GM23338 (cell line): ENCODE data around the gene CHST13. TPM values are rescaled to one million over a fixed set of nuclear protein-coding genes. Genes with fewer than 3 reads are reported as not detected.

Experiments used
- CREB1 ChIP-seq: fragments of 250-450 bp; sonication (Bioruptor Pico); IDR thresholded peaks from 2 replicates; pipeline ENCODE4 v1.5.0; 2020; ENCODE audit warnings: low read depth, mild to moderate bottlenecking, moderate library complexity
- EZH2 ChIP-seq: fragments of 200-600 bp; sonication (generic); IDR thresholded peaks from one replicate; pipeline ENCODE4 v1.8.0; 2017; ENCODE audit warnings: antibody characterized with exemption, mild to moderate bottlenecking, low read depth; ENCODE audit not compliant: unreplicated experiment
- EZH2phosphoT487 ChIP-seq: fragments of 200-600 bp; sonication (generic); IDR thresholded peaks from one replicate; pipeline ENCODE4 v1.8.1; 2018; ENCODE audit warnings: antibody characterized with exemption; ENCODE audit not compliant: unreplicated experiment
- JUNB ChIP-seq: IDR thresholded peaks from one replicate; pipeline ENCODE4 v1.6.1; 2016; ENCODE audit warnings: antibody characterized with exemption; ENCODE audit not compliant: unreplicated experiment
- NANOG ChIP-seq: IDR thresholded peaks from 2 replicates; pipeline ENCODE4 v1.6.1; 2016; ENCODE audit warnings: antibody characterized with exemption, borderline replicate concordance
- POLR2AphosphoS5 ChIP-seq: IDR thresholded peaks from 2 replicates; pipeline ENCODE4 v1.6.1; 2016; ENCODE audit warnings: antibody characterized with exemption, low read depth
- STAT1 ChIP-seq: IDR thresholded peaks from one replicate; pipeline ENCODE4 v1.6.1; 2016; ENCODE audit warnings: antibody characterized with exemption; ENCODE audit not compliant: unreplicated experiment
- ZNF114 ChIP-seq: fragments of 250-450 bp; sonication (Bioruptor Pico); IDR thresholded peaks from 2 replicates; pipeline ENCODE4 v1.5.0; 2020; ENCODE audit warnings: mild to moderate bottlenecking, moderate library complexity
- ZNF331 ChIP-seq: fragments of 250-450 bp; sonication (Bioruptor Pico); IDR thresholded peaks from 2 replicates; pipeline ENCODE4 v1.5.0; 2020; ENCODE audit warnings: low read depth, mild to moderate bottlenecking, moderate library complexity
- polyA plus RNA-seq: library from polyadenylated mRNA; unstranded; fragments of >200 nt; fragmentation: Nextera tagmentation; extraction: Ambion mirVana; gene quantifications from 2 replicates; pipeline ENCODE4 v1.2.1, GENCODE V29; 2016
- total RNA-seq: library from RNA; depleted of rRNA; stranded (reverse); fragments of >200 nt; shearing (Covaris generic); gene quantifications from 2 replicates; pipeline ENCODE4 v1.2.3, GENCODE V29; 2014
- TF ChIP-seq, protein P1 (sequence below): fragments of 250-450 bp; sonication (Bioruptor Pico); IDR thresholded peaks from 2 replicates; pipeline ENCODE4 v1.5.0; 2020; ENCODE audit warnings: mild to moderate bottlenecking, moderate library complexity
- TF ChIP-seq, protein P2 (sequence below): IDR thresholded peaks from one replicate; pipeline ENCODE4 v1.6.1; 2018; ENCODE audit warnings: antibody characterized with exemption; ENCODE audit not compliant: unreplicated experiment
- TF ChIP-seq, protein P3 (sequence below), 2 experiments: fragments of 200-600 bp in 1 of 2; sonication (generic) in 1 of 2; conservative IDR thresholded peaks; 2 replicates each; pipeline versions ENCODE4 v1.5.1 to v1.6.1; 2016 to 2017; ENCODE audit warnings: antibody characterized with exemption in 2 of 2, low read depth in 2 of 2, mild to moderate bottlenecking in 2 of 2, moderate library complexity in 1 of 2

Gene CHST13
- total and polyA plus RNA-seq, 2 experiments from 2014 or later, result 3.7 to 8.4 TPM

DNA sequence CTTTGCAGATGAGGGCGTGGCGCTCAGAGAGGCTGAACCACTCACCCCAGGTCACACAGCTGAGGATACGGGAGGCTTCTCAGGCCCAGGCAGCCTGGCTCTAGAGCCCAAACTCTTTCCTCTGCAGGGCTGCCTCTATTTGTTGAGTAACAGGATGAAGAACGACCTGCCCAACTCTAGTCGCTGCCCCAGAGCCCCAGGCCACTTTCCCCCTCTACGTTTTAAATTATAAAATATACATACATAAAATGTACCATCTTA, 29.1 kb upstream of the CHST13 start (continued):
- TF ChIP-seq, protein P1, sequence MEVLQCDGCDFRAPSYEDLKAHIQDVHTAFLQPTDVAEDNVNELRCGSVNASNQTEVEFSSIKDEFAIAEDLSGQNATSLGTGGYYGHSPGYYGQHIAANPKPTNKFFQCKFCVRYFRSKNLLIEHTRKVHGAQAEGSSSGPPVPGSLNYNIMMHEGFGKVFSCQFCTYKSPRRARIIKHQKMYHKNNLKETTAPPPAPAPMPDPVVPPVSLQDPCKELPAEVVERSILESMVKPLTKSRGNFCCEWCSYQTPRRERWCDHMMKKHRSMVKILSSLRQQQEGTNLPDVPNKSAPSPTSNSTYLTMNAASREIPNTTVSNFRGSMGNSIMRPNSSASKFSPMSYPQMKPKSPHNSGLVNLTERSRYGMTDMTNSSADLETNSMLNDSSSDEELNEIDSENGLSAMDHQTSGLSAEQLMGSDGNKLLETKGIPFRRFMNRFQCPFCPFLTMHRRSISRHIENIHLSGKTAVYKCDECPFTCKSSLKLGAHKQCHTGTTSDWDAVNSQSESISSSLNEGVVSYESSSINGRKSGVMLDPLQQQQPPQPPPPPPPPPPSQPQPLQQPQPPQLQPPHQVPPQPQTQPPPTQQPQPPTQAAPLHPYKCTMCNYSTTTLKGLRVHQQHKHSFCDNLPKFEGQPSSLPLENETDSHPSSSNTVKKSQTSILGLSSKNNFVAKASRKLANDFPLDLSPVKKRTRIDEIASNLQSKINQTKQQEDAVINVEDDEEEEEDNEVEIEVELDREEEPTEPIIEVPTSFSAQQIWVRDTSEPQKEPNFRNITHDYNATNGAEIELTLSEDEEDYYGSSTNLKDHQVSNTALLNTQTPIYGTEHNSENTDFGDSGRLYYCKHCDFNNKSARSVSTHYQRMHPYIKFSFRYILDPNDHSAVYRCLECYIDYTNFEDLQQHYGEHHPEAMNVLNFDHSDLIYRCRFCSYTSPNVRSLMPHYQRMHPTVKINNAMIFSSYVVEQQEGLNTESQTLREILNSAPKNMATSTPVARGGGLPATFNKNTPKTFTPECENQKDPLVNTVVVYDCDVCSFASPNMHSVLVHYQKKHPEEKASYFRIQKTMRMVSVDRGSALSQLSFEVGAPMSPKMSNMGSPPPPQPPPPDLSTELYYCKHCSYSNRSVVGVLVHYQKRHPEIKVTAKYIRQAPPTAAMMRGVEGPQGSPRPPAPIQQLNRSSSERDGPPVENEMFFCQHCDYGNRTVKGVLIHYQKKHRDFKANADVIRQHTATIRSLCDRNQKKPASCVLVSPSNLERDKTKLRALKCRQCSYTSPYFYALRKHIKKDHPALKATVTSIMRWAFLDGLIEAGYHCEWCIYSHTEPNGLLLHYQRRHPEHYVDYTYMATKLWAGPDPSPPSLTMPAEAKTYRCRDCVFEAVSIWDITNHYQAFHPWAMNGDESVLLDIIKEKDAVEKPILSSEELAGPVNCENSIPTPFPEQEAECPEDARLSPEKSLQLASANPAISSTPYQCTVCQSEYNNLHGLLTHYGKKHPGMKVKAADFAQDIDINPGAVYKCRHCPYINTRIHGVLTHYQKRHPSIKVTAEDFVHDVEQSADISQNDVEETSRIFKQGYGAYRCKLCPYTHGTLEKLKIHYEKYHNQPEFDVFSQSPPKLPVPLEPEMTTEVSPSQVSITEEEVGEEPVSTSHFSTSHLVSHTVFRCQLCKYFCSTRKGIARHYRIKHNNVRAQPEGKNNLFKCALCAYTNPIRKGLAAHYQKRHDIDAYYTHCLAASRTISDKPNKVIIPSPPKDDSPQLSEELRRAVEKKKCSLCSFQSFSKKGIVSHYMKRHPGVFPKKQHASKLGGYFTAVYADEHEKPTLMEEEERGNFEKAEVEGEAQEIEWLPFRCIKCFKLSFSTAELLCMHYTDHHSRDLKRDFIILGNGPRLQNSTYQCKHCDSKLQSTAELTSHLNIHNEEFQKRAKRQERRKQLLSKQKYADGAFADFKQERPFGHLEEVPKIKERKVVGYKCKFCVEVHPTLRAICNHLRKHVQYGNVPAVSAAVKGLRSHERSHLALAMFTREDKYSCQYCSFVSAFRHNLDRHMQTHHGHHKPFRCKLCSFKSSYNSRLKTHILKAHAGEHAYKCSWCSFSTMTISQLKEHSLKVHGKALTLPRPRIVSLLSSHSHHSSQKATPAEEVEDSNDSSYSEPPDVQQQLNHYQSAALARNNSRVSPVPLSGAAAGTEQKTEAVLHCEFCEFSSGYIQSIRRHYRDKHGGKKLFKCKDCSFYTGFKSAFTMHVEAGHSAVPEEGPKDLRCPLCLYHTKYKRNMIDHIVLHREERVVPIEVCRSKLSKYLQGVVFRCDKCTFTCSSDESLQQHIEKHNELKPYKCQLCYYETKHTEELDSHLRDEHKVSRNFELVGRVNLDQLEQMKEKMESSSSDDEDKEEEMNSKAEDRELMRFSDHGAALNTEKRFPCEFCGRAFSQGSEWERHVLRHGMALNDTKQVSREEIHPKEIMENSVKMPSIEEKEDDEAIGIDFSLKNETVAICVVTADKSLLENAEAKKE (CRISPR knock-in tag), result no peak
- TF ChIP-seq CREB1 (CRISPR knock-in tag), result no peak
- TF ChIP-seq POLR2AphosphoS5, result no peak
- TF ChIP-seq ZNF114 (CRISPR knock-in tag), result no peak
- TF ChIP-seq STAT1, result no peak
- TF ChIP-seq EZH2, result no peak
- TF ChIP-seq, protein P2, sequence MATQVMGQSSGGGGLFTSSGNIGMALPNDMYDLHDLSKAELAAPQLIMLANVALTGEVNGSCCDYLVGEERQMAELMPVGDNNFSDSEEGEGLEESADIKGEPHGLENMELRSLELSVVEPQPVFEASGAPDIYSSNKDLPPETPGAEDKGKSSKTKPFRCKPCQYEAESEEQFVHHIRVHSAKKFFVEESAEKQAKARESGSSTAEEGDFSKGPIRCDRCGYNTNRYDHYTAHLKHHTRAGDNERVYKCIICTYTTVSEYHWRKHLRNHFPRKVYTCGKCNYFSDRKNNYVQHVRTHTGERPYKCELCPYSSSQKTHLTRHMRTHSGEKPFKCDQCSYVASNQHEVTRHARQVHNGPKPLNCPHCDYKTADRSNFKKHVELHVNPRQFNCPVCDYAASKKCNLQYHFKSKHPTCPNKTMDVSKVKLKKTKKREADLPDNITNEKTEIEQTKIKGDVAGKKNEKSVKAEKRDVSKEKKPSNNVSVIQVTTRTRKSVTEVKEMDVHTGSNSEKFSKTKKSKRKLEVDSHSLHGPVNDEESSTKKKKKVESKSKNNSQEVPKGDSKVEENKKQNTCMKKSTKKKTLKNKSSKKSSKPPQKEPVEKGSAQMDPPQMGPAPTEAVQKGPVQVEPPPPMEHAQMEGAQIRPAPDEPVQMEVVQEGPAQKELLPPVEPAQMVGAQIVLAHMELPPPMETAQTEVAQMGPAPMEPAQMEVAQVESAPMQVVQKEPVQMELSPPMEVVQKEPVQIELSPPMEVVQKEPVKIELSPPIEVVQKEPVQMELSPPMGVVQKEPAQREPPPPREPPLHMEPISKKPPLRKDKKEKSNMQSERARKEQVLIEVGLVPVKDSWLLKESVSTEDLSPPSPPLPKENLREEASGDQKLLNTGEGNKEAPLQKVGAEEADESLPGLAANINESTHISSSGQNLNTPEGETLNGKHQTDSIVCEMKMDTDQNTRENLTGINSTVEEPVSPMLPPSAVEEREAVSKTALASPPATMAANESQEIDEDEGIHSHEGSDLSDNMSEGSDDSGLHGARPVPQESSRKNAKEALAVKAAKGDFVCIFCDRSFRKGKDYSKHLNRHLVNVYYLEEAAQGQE, result no peak
- no peak for TF ChIP-seq JUNB
- no peak for TF ChIP-seq EZH2phosphoT487
- TF ChIP-seq, protein P3, sequence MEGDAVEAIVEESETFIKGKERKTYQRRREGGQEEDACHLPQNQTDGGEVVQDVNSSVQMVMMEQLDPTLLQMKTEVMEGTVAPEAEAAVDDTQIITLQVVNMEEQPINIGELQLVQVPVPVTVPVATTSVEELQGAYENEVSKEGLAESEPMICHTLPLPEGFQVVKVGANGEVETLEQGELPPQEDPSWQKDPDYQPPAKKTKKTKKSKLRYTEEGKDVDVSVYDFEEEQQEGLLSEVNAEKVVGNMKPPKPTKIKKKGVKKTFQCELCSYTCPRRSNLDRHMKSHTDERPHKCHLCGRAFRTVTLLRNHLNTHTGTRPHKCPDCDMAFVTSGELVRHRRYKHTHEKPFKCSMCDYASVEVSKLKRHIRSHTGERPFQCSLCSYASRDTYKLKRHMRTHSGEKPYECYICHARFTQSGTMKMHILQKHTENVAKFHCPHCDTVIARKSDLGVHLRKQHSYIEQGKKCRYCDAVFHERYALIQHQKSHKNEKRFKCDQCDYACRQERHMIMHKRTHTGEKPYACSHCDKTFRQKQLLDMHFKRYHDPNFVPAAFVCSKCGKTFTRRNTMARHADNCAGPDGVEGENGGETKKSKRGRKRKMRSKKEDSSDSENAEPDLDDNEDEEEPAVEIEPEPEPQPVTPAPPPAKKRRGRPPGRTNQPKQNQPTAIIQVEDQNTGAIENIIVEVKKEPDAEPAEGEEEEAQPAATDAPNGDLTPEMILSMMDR (conservative IDR thresholded peaks at IDR 0.05; ENCODE audit: low read depth in 2 of 2), result no peak
- no peak for TF ChIP-seq ZNF331 (CRISPR knock-in tag)
- TF ChIP-seq NANOG, result no peak
